Myocyte (in vitro differentiated cells): Measurements from ENCODE around the gene CACNG6. TPM values are rescaled to one million over a fixed set of nuclear protein-coding genes. Genes with fewer than 3 reads are reported as not detected.

Experiments used
- DNase-seq: peaks from one replicate; pipeline ENCODE4 v3.0.0-alpha.2; 2012; ENCODE audit warnings: low read depth
- microRNA counts: library from miRNA; unstranded; fragments of <30 nt; microRNA quantifications from one replicate; lab custom pipeline; 2016
- total RNA-seq: library from RNA; depleted of rRNA; stranded (reverse); fragments of >200 nt; gene quantifications from 2 replicates; pipeline ENCODE4 v1.2.3, GENCODE V29; 2014

CACNG6 gene
- total RNA-seq, 1 donor from 2014 or later, result 30.8 TPM

- no peak for DNase-seq
These were observed 50.7 kb downstream of the CACNG6 start for GRCh38 chr19:54041969-54042606.

DNA sequence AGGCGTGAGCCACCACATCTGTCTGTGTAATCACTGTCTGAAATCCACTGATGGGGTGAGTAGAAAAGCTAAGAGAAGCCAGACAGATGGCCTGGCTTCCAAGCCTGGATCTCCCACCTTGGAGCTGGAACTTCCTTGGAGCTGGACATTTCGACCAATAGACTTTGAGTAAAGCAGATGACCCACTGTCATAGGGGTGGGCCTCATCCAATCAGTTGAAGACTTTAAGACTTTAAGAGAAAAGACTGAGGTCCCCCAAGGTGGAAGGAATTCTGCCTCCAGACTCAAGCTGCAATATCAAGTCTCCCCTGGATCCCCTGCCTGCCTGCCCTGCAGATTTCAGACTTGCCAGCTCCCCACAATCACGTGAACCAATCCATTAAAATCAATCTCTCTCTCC is 51.6 kb downstream of the CACNG6 start:
- no peak for DNase-seq

DNA sequence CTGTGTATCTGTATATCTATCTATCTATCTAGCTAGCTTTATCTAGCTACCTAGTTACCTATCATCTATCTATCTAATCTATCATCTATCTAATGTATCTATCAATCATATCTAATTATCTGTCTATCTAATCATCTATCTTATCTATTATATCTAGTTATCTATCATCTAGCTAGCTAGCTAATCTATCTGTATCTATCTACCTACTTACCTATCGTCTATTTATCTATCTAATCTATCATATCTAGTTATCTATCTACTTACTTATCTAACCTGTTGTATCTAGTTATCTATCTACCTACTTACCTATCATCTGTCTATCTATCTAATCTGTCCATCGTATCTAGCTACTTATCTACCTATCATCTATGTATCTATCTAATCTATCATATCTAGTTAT is 54.3 kb downstream of the CACNG6 start:
- DNase-seq, result no peak

DNA sequence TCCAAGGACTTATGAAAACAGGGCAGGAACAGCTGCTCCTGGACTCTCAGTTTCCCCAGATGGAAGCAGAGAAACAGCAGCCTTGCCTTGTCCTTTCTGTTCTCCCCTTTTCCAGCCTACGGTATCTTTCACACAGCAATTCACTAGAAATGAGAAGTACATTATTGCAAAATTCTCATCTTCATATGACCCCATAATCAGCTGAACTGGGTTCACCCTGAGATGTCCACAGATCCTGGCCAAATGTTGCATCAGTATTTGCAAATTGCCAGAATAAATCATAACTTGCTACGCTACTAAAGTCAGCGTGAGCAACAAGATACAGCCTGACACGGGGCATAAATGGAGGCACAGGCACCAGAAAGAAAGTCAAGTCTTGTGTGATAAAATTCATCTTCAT is 56.2 kb downstream of the CACNG6 start:
- DNase-seq, result no peak

MicroRNAs within 50 kb of the gene (microRNA counts, 767-probe panel; counts per million panel counts)
- microRNA hsa-miR-935 (lab: Ali Mortazavi, UCI), result not detected

Other genes with a start within 250 kb of the CACNG6 start
- not detected in 2 replicates for gene NLRP12, start 167.3 kb upstream of the CACNG6 start, total RNA-seq
- gene MYADM, start 123.8 kb upstream of the CACNG6 start, total RNA-seq, result 43.9 and 78.9 TPM in 2 replicates
- gene PRKCG, start 109.4 kb upstream of the CACNG6 start, total RNA-seq, result not detected in 2 replicates
- gene CACNG7, start 82.4 kb upstream of the CACNG6 start, total RNA-seq, result not detected in 2 replicates
- 0.03 TPM in 1 of 2 replicates, not detected in the other for gene CACNG8, start 28.7 kb upstream of the CACNG6 start, total RNA-seq
- gene VSTM1, start 72.3 kb downstream of the CACNG6 start, total RNA-seq, result not detected in 2 replicates
- not detected in 2 replicates for gene TARM1, start 89.7 kb downstream of the CACNG6 start, total RNA-seq
- gene OSCAR, start 109.2 kb downstream of the CACNG6 start, total RNA-seq, result 0.10 TPM in 1 of 2 replicates, not detected in the other
- gene NDUFA3, start 111.2 kb downstream of the CACNG6 start, total RNA-seq, result 51.3 and 53.7 TPM in 2 replicates
- gene TFPT, start 124.0 kb downstream of the CACNG6 start, total RNA-seq, result 13.0 and 17.8 TPM in 2 replicates
- gene PRPF31, start 124.1 kb downstream of the CACNG6 start, total RNA-seq, result 48.0 and 59.0 TPM in 2 replicates
- 17.0 and 17.2 TPM in 2 replicates for gene CNOT3, start 146.1 kb downstream of the CACNG6 start, total RNA-seq
- 8.7 and 9.3 TPM in 2 replicates for gene LENG1, start 168.1 kb downstream of the CACNG6 start, total RNA-seq
- 0.86 and 4.2 TPM in 2 replicates for gene TMC4, start 181.5 kb downstream of the CACNG6 start, total RNA-seq
- gene MBOAT7, start 197.9 kb downstream of the CACNG6 start, total RNA-seq, result 48.5 and 59.6 TPM in 2 replicates
- 95.1 and 104 TPM in 2 replicates for gene TSEN34, start 199.7 kb downstream of the CACNG6 start, total RNA-seq
- 937 and 1,223 TPM in 2 replicates for gene RPS9, start 209.2 kb downstream of the CACNG6 start, total RNA-seq
- gene LILRB3, start 231.4 kb downstream of the CACNG6 start, total RNA-seq, result not detected in 2 replicates